HepG2 (cell line): Measurements from ENCODE around the gene CD300LG. TPM values are rescaled to one million over a fixed set of nuclear protein-coding genes. Genes with fewer than 3 reads are reported as not detected.

ENCODE experiments used
- ATAC-seq: fragments of 200-7000 bp; cut with Tn5 transposase; 3 replicates; pipeline ENCODE4 v1.9.1; 2020; ENCODE audit warnings: mild to moderate bottlenecking, moderate library complexity
- BruUV-seq: library from RNA; stranded (reverse); fragments of 400-500 nt; replicated peaks from 2 replicates; lab custom pipeline; 2021; lab: Mats Ljungman, UMichigan
- CTCF ChIA-PET: fragments of 300-600 bp; formaldehyde crosslinking; extraction: SDS; loops from one replicate; lab custom pipeline; 2021; ENCODE audit warnings: low total read pairs, inconsistent platforms, low intra/inter-chr PET ratio; lab: Yijun Ruan, JAX
- POLR2A ChIA-PET: fragments of 350-600 bp; sonication (Branson Sonifier 250); formaldehyde crosslinking; loops from one replicate; lab custom pipeline; 2020; ENCODE audit warnings: antibody characterized with exemption, inconsistent platforms; lab: Yijun Ruan, JAX
- DNase-seq: peaks from one replicate; pipeline ENCODE4 v3.0.0-alpha.2; 2015; ENCODE audit warnings: low spot score
- FAIRE-seq: peaks from 3 replicates; lab custom pipeline; 2011; peaks lifted over from hg19 to GRCh38; lab: Jason Lieb, UNC
- H2AFZ ChIP-seq: one replicate; pipeline ENCODE4 v1.6.1; 2011; ENCODE audit warnings: low read length, inconsistent platforms
- H3K27ac ChIP-seq: fragments of 300-600 bp; 3 replicates; pipeline ENCODE4 v1.8.0; 2011; ENCODE audit warnings: mixed run types, mild to moderate bottlenecking, mixed read lengths, low read length, inconsistent platforms; ENCODE audit not compliant: insufficient read depth; ENCODE audit errors: extremely low read length
- H3K27me3 ChIP-seq, 2 experiments: fragments of 200-600 bp in 1 of 2; 2 replicates in 1 of 2; 3 replicates in 1 of 2; pipeline versions ENCODE4 v1.6.0 to v1.8.0; 2011; ENCODE audit warnings: low read length in 2 of 2, mild to moderate bottlenecking in 2 of 2, moderate library complexity in 2 of 2, inconsistent platforms in 1 of 2; ENCODE audit not compliant: insufficient read depth in 2 of 2, control insufficient read depth in 1 of 2
- H3K36me3 ChIP-seq, 2 experiments: fragments of 200-600 bp in 1 of 2; replicated peaks in 1 of 2; 2 replicates in 1 of 2; 3 replicates in 1 of 2; pipeline versions ENCODE4 v1.5.1 to v1.8.0; 2011; ENCODE audit warnings: low read length in 2 of 2, inconsistent platforms in 1 of 2; ENCODE audit not compliant: insufficient read depth in 2 of 2, control insufficient read depth in 1 of 2
- H3K4me1 ChIP-seq: 2 replicates; pipeline ENCODE4 v1.5.1; 2012; ENCODE audit warnings: low read length, inconsistent platforms; ENCODE audit not compliant: insufficient read depth
- H3K4me2 ChIP-seq: 2 replicates; pipeline ENCODE4 v1.6.0; 2011; ENCODE audit warnings: low read depth, low read length, inconsistent platforms
- H3K4me3 ChIP-seq, 3 experiments: fragments of 200-600 bp in 1 of 3; sonication (generic), shearing (Covaris generic) in 1 of 3; replicated peaks in 1 of 3; 2 replicates each; pipeline ENCODE4 v1.5.1; 2011 to 2016; ENCODE audit warnings: low read length in 3 of 3, inconsistent platforms in 2 of 3, low read depth in 2 of 3, mild to moderate bottlenecking in 2 of 3, control low read depth in 1 of 3, mixed read lengths in 1 of 3; ENCODE audit not compliant: insufficient read depth in 1 of 3
- H3K79me2 ChIP-seq: one replicate; pipeline ENCODE4 v1.6.1; 2011; ENCODE audit warnings: low read length, inconsistent platforms; ENCODE audit not compliant: insufficient read depth
- H3K9ac ChIP-seq: 2 replicates; pipeline ENCODE4 v1.6.0; 2011; ENCODE audit warnings: mild to moderate bottlenecking, low read depth, low read length, inconsistent platforms; ENCODE audit not compliant: insufficient read depth
- H3K9me3 ChIP-seq: 2 replicates; pipeline ENCODE4 v1.5.1; 2012; ENCODE audit warnings: mild to moderate bottlenecking, low read length
- H4K20me1 ChIP-seq: 2 replicates; pipeline ENCODE4 v1.6.0; 2011; ENCODE audit warnings: inconsistent platforms, mild to moderate bottlenecking, low read length, moderate library complexity; ENCODE audit not compliant: insufficient read depth
- CBX2 ChIP-seq, 2 experiments: fragments of 200-600 bp in 1 of 2; sonication (generic); formaldehyde crosslinking in 1 of 2; IDR thresholded peaks; 2 replicates each; pipeline versions ENCODE4 v1.7.0 to v1.8.1; 2018 to 2022; ENCODE audit warnings: low read depth in 2 of 2, low read length in 1 of 2, mild to moderate bottlenecking in 1 of 2, missing genetic modification reagents in 1 of 2
- ERF ChIP-seq: IDR thresholded peaks from 2 replicates; pipeline ENCODE4 v1.6.1; 2018; ENCODE audit warnings: missing biosample characterization, missing genetic modification reagents
- HOXA7 ChIP-seq: sonication (generic); formaldehyde crosslinking; IDR thresholded peaks from 2 replicates; pipeline ENCODE4 v1.8.1; 2022; ENCODE audit warnings: mild to moderate bottlenecking, missing genetic modification reagents, moderate library complexity
- MBD4 ChIP-seq: IDR thresholded peaks from 2 replicates; pipeline ENCODE4 v1.6.1; 2012; ENCODE audit warnings: low read length, inconsistent platforms, borderline replicate concordance
- POGZ ChIP-seq: sonication (generic); formaldehyde crosslinking; IDR thresholded peaks from 2 replicates; pipeline ENCODE4 v1.4.0; 2020; ENCODE audit warnings: mild to moderate bottlenecking, missing genetic modification reagents
- RAD21 ChIP-seq: fragments of 450-650 bp; formaldehyde crosslinking; IDR thresholded peaks from 2 replicates; pipeline ENCODE4 v1.5.0; 2020; ENCODE audit warnings: mild to moderate bottlenecking
- ZNF274 ChIP-seq: sonication (generic); formaldehyde crosslinking; IDR thresholded peaks from 2 replicates; pipeline ENCODE4 v1.5.1; 2020; ENCODE audit warnings: mild to moderate bottlenecking, missing genetic modification reagents
- WGBS: methylation state at CpG from one replicate; pipeline ENCODE4 v1.1.6; 2017; ENCODE audit warnings: low lambda C conversion rate; 5-methylcytosine and 5-hydroxymethylcytosine counted together
- in situ Hi-C: cut with HindIII; loops from 2 replicates; pipeline ENCODE4 v1.10.0; 2017; ENCODE audit warnings: low pct_unique_long_range_greater_than_20kb; ENCODE audit not compliant: extremely low pct_ligation_motif_present
- intact Hi-C: fragments of 100-400 bp; cut with micrococcal nuclease; formaldehyde crosslinking; loops from one replicate; pipeline ENCODE4 v1.10.0; 2022; ENCODE audit not compliant: unreplicated experiment
- polyA plus RNA-seq, 8 experiments: library from polyadenylated mRNA; depleted of rRNA in 3 of 8; stranded (reverse) in 7 of 8; unstranded in 1 of 8; fragments of >200 nt; fragmentation: Illumina TruSeq in 4 of 8; extraction: Trizol in 4 of 8; gene quantifications; 2 replicates each; pipeline versions ENCODE4 v1.2.1 to v1.2.3, GENCODE V29; 2011 to 2016; ENCODE audit warnings: low read depth in 4 of 8, missing spikeins in 1 of 8, mixed read lengths in 1 of 8; ENCODE audit not compliant: insufficient read depth in 1 of 8
- total RNA-seq, 5 experiments: library from RNA; depleted of rRNA; stranded (reverse); fragments of >200 nt; fragmentation: Illumina TruSeq; extraction: Trizol; gene quantifications; 2 replicates each; pipeline ENCODE4 v1.2.3, GENCODE V29; 2016; ENCODE audit warnings: low read depth in 1 of 5
- TF ChIP-seq, protein P1 (sequence below): sonication (generic); formaldehyde crosslinking; IDR thresholded peaks from 2 replicates; pipeline ENCODE4 v1.4.0; 2020; ENCODE audit warnings: mild to moderate bottlenecking, missing genetic modification reagents

CD300LG gene
- total and polyA plus RNA-seq, 2 of the 13 experiments (the other 11 are each of a cell fraction or from before 2014, with no cell fraction given) = not detected

DNA sequence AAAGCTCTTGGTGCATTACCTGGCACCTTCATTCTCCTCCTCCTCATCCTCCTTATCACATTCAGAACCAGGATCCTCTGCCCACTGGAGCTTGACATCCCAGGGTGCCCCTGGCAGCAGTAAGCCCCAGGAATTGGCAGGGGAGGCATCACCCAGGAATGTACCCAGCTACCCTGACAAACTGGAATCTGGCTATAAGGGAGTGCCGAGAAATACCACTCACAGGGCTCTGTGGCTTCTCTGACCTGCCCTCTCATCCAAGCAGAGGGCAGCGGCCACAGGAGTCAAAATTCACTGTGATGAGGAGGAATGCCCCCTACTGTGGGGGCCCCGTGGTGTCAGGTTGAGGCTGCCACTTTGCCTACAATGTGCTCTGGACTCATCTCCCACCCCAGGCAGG lies 33.6 kb upstream of the CD300LG start (continued):
- TF ChIP-seq, protein P1, sequence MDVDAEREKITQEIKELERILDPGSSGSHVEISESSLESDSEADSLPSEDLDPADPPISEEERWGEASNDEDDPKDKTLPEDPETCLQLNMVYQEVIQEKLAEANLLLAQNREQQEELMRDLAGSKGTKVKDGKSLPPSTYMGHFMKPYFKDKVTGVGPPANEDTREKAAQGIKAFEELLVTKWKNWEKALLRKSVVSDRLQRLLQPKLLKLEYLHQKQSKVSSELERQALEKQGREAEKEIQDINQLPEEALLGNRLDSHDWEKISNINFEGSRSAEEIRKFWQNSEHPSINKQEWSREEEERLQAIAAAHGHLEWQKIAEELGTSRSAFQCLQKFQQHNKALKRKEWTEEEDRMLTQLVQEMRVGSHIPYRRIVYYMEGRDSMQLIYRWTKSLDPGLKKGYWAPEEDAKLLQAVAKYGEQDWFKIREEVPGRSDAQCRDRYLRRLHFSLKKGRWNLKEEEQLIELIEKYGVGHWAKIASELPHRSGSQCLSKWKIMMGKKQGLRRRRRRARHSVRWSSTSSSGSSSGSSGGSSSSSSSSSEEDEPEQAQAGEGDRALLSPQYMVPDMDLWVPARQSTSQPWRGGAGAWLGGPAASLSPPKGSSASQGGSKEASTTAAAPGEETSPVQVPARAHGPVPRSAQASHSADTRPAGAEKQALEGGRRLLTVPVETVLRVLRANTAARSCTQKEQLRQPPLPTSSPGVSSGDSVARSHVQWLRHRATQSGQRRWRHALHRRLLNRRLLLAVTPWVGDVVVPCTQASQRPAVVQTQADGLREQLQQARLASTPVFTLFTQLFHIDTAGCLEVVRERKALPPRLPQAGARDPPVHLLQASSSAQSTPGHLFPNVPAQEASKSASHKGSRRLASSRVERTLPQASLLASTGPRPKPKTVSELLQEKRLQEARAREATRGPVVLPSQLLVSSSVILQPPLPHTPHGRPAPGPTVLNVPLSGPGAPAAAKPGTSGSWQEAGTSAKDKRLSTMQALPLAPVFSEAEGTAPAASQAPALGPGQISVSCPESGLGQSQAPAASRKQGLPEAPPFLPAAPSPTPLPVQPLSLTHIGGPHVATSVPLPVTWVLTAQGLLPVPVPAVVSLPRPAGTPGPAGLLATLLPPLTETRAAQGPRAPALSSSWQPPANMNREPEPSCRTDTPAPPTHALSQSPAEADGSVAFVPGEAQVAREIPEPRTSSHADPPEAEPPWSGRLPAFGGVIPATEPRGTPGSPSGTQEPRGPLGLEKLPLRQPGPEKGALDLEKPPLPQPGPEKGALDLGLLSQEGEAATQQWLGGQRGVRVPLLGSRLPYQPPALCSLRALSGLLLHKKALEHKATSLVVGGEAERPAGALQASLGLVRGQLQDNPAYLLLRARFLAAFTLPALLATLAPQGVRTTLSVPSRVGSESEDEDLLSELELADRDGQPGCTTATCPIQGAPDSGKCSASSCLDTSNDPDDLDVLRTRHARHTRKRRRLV (CRISPR knock-in tag) = no peak
- no peak for TF ChIP-seq CBX2 (IDR thresholded peaks at IDR 0.05; ENCODE audit: low read depth, low read length)
- TF ChIP-seq CBX2 (CRISPR knock-in tag; IDR thresholded peaks at IDR 0.05; ENCODE audit: low read depth) = no peak
- no peak for TF ChIP-seq ZNF274 (CRISPR knock-in tag)
- no peak for TF ChIP-seq POGZ (CRISPR knock-in tag)
- TF ChIP-seq ERF (CRISPR knock-in tag) = no peak
- TF ChIP-seq MBD4 = no peak
- TF ChIP-seq, all 625 proteins: peak for 0

DNA sequence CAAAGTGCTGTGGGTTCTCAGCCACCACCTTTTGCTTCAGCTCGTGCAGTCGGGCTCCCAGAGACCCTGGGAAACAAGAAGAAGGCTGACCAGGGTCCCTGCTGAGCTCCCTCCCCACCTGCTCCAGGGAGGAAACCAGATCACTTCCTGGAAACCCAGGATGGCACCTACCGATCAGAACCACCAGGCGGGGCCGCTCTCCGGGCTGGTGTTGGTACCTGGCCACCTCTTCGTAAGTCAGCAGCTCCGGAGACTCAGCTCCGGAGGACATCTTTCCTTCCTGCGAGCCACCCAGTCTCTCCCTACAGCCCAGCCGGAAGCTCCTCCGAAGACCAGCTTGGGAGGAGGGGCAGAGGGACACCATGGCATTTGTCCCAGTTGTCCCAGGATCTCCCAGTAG lies 33.0 kb upstream of the CD300LG start:
- POLR2A ChIA-PET = no interaction called here
- WGBS = 72% methylated on average over 11 of the region's 12 CpGs

More for the DNA sequence above, 33.0 kb upstream of the CD300LG start:
- intact Hi-C loops (no loop called here), in situ Hi-C loops (no loop called here)
- Histone ChIP-seq H3K27me3 (no peaks in the 10 kb centered on the region), H3K4me2 (no peak overlapping the region), H3K4me3 (no peak overlapping the region), H3K9ac (no peak overlapping the region), H2AFZ (no peak overlapping the region), H3K27ac (no peak overlapping the region), H3K4me1 (no peaks in the 10 kb centered on the region), H3K36me3 (no peaks in the 10 kb centered on the region), H3K9me3 (no peaks in the 10 kb centered on the region), H4K20me1 (no peaks in the 10 kb centered on the region), H3K79me2 (no peaks in the 10 kb centered on the region)
- ATAC-seq (peak; percentile 70), DNase-seq (no peak), FAIRE-seq (no peak)
- CTCF ChIA-PET = no interaction called here
- TF ChIP-seq HOXA7 = no peak
- peak; percentile 41; the same call in 1 of the 2 replicates for TF ChIP-seq RAD21 (CRISPR knock-in tag)
- no TSS peak for BruUV-seq
